Astrocyte of the cerebellum (primary cell): ENCODE data around the gene CCDC89.
"Not testable (repeated sequence)": the region's sequence is repeated elsewhere in the genome, so short reads cannot be mapped to it uniquely, and the experiment has no call there.

ENCODE experiments used
- DNase-seq: peaks from one replicate; pipeline ENCODE4 v3.0.0-alpha.2; 2011; ENCODE audit warnings: low read depth
- H3K4me3 ChIP-seq: 2 replicates; pipeline ENCODE4 v1.5.1; 2011; ENCODE audit warnings: mild to moderate bottlenecking, low read depth, low read length, moderate library complexity
- CTCF ChIP-seq: IDR thresholded peaks from 2 replicates; pipeline ENCODE4 v1.5.1; 2012; ENCODE audit warnings: low read length, low read depth, moderate library complexity, mild to moderate bottlenecking; ENCODE audit errors: missing control alignments
- in situ Hi-C: cut with HindIII; loops from 2 replicates; pipeline ENCODE4 v1.10.0; 2017; ENCODE audit warnings: low sequenced_read_pairs

CCDC89 gene

GRCh38 chr11:85673393-85673792, 12.6 kb downstream of the CCDC89 start:
- no peak for TF ChIP-seq CTCF
- in situ Hi-C loops = no loop called here
- no peak for DNase-seq
- H3K4me3 ChIP-seq = no peak overlapping the region

DNA sequence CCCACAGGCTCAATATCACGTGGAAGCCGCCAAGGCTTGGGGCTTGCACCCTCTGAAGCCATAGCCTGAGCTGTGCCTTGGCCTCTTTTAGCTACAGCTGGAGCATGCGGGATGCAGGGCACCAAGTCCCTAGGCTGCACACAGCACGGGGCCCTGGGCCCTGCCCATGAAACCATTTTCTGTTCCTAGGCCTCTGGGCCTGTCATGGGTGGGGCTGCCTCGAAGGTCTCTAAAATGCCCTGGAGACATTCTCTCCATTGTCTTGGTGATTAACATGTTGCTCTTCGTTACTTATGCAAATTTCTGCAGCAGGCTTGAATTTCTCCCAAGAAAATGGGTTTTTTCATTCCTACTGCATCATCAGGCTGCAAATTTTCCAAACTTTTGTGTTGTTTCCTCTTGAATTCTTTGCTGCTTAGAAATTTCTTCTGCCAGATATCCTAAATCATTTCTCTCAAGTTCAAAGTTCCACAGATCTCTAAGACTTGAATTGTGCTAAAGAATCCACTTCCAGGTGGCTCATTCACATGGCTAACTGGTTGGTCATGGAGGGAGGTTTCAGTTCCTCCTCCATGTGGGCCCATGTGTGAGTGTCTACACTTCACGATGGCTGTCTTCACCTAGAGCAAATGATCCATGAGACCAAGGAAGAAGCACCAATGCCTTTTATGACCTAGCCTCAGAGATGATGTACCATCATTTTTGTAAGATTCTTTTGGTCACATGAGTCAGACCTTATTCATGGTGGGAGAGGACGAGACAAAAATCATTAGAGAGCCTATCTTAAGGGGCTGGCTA, 13.7 kb downstream of the CCDC89 start:
- no peak overlapping the region for H3K4me3 ChIP-seq
- no peak for TF ChIP-seq CTCF
- no peak for DNase-seq
- in situ Hi-C loops = no loop called here

GRCh38 chr11:85670949-85671663, 14.9 kb downstream of the CCDC89 start:
- H3K4me3 ChIP-seq, DNase-seq, in situ Hi-C loops: not testable (repeated sequence)

DNA sequence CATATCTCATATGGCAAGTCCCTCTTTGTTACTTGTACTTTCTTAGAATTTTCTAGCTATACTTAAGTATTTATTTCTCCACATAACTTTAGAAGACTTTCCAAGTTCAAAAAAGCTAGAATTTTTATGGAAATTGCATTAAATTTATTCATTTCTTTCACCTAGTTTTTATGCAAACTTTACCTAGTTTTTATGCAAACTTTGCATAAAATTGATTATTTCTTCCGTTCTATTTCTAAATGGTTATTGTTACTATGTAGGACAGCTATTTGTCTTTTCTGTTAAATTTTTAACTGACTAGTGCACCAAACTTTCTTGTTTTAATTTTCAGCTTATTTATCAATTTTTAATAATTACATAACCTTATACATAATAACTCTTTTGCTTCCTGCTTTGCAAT, 17.8 kb downstream of the CCDC89 start:
- no peak for DNase-seq
- in situ Hi-C loops = no loop called here
- no peak for TF ChIP-seq CTCF
- no peak overlapping the region for H3K4me3 ChIP-seq

DNA sequence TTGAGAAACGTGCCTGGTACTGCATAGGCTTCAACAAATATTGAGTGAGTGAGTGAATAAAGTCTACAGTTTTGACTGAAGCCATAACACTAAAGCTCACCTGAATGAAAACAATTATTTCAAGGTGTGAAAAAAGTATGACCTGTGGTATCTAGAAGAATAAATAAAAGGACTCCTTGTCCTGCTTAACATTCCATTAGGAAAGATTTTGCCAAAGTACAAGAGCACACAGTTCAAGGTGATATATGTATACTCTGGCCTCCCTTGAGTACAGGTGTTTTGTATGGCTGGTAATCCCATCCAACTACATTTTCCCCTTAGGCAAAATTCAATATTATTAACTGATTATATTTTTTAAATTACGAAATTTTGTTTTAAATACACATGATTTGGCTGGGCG, 19.3 kb downstream of the CCDC89 start:
- no peak for DNase-seq
- TF ChIP-seq CTCF = no peak
- in situ Hi-C loops = no loop called here
- no peak overlapping the region for H3K4me3 ChIP-seq

DNA sequence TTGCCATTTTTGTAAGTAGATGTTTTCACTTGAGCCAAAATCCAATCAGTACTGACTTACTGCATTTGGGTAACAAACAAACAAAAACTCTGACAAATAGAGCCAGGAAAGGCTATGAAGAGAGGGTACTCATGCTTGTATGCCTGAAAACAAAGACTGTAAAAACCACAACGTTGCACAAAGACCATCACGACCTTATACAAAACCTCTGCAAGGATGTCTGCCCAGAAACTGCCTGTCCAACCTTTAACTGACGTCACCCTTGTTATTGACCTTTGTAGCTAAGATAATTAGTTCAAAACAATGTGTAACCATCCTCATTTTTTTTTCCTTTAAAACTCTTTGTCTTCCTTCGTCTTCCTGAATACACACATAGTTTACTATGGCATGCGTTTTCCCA, 20.3 kb downstream of the CCDC89 start:
- no peak overlapping the region for H3K4me3 ChIP-seq
- DNase-seq = no peak
- in situ Hi-C loops = no loop called here
- TF ChIP-seq CTCF = no peak
